ENCODE results near the gene UTS2B. TPM values are rescaled to one million over a fixed set of nuclear protein-coding genes. Genes with fewer than 3 reads are reported as not detected.

UTS2B gene
- total and polyA plus RNA-seq, 9 of the 15 experiments (the other 6 are each of a cell fraction or from before 2014, with no cell fraction given) = 0.06 TPM; not detected in 8

- no peak for TF ChIP-seq ZNF318 (IDR thresholded peaks at IDR 0.05; ENCODE audit: borderline replicate concordance in 1 of 2, low read depth in 1 of 2)
- TF ChIP-seq ZNF324 (CRISPR knock-in tag; IDR thresholded peaks at IDR 0.05) = no peak
- no peak for TF ChIP-seq ZSCAN32 (CRISPR knock-in tag; IDR thresholded peaks at IDR 0.05)
- no peak for TF ChIP-seq ZNF311 (CRISPR knock-in tag; IDR thresholded peaks at IDR 0.05)
- TF ChIP-seq MBD2 (IDR thresholded peaks at IDR 0.05; ENCODE audit: borderline replicate concordance, low read depth) = peak; percentile 30; the same call in 1 of the 2 replicates
- TF ChIP-seq ZNF518B (CRISPR knock-in tag; IDR thresholded peaks at IDR 0.05) = no peak
These were observed 1.2 kb downstream of the UTS2B start, which contains the start of gene CCDC50 (continued) for GRCh38 chr3:191328962-191329653.

Data from K562 (cell line).